SH-SY5Y (cell line): ENCODE results near the gene TENT4B.

Source experiments
- GATA2 ChIP-seq: IDR thresholded peaks from 2 replicates; pipeline ENCODE4 v1.6.1; 2011; ENCODE audit warnings: mild to moderate bottlenecking, low read depth, low read length
- GATA3 ChIP-seq: IDR thresholded peaks from 2 replicates; pipeline ENCODE4 v1.6.1; 2011; ENCODE audit warnings: low read depth, mild to moderate bottlenecking, low read length, moderate library complexity

The TENT4B gene

GRCh38 chr16:50278251-50278650, 125.1 kb downstream of the TENT4B start:
- TF ChIP-seq GATA2: no peak
- no peak for TF ChIP-seq GATA3

GRCh38 chr16:50279504-50279865, 126.4 kb downstream of the TENT4B start:
- TF ChIP-seq GATA2: no peak
- TF ChIP-seq GATA3: no peak

GRCh38 chr16:50280932-50281331, 127.8 kb downstream of the TENT4B start:
- no peak for TF ChIP-seq GATA2
- TF ChIP-seq GATA3: no peak
